Subcutaneous abdominal adipose tissue (tissue), 5 donors: ENCODE data around the gene CCDC148.

Experiments
- H3K27ac ChIP-seq: one replicate; pipeline ENCODE4 v1.7.0; 2013; ENCODE audit warnings: low read depth, mild to moderate bottlenecking, inconsistent platforms, low read length, moderate library complexity
- H3K27me3 ChIP-seq, 5 donors: one replicate each; pipeline ENCODE4 v1.7.0; 2013; ENCODE audit warnings: low read length in 5 of 5, inconsistent platforms in 1 of 5; ENCODE audit not compliant: control insufficient read depth in 5 of 5, insufficient read depth in 4 of 5
- H3K36me3 ChIP-seq, 5 donors: one replicate each; pipeline ENCODE4 v1.7.0; 2013; ENCODE audit warnings: low read length in 5 of 5; ENCODE audit not compliant: control insufficient read depth in 5 of 5, insufficient read depth in 5 of 5
- H3K4me1 ChIP-seq, 5 donors: one replicate each; pipeline ENCODE4 v1.7.0; 2013; ENCODE audit warnings: low read length in 5 of 5, mild to moderate bottlenecking in 3 of 5, moderate library complexity in 1 of 5; ENCODE audit not compliant: control insufficient read depth in 5 of 5, insufficient read depth in 5 of 5
- H3K4me3 ChIP-seq, 5 donors: one replicate each; pipeline ENCODE4 v1.7.0; 2013; ENCODE audit warnings: low read length in 5 of 5, low read depth in 1 of 5
- H3K9ac ChIP-seq, 5 donors: one replicate each; pipeline ENCODE4 v1.7.0; 2013; ENCODE audit warnings: low read length in 5 of 5, mild to moderate bottlenecking in 4 of 5, moderate library complexity in 3 of 5
- H3K9me3 ChIP-seq, 5 donors: one replicate each; pipeline ENCODE4 v1.7.0; 2013; ENCODE audit warnings: low read length in 5 of 5; ENCODE audit not compliant: control insufficient read depth in 5 of 5
- donor health status: healthy.
- donor health status: healthy.
- donor health status: healthy.
- donor health status: healthy.
- donor health status: healthy.

CCDC148 gene

GRCh38 chr2:158456309-158457066, at the start of gene CCDC148, which contains the start of gene PKP4:
Gene CCDC148, minus strand, starts transcription at chr2:158456753. Its CDS starts 314 bp downstream, at chr2:158456439.
Gene PKP4, plus strand, starts transcription at chr2:158456952. Its CDS starts 76,233 bp downstream, at chr2:158533185.
- H3K27me3 ChIP-seq = no peaks in the 10 kb centered on the region
- peak within 1 kb of the TSS; percentile 31 to 83 (median 76) for H3K9ac ChIP-seq
- peaks cover 2 to 28% (median 21%) of the 10 kb centered on the region in 5 donors for H3K4me1 ChIP-seq
- no peaks in the 10 kb centered on the region for H3K9me3 ChIP-seq
- no peaks in the 10 kb centered on the region for H3K36me3 ChIP-seq
- peak within 1 kb of the TSS; percentile 82 to 93 (median 85) for H3K4me3 ChIP-seq
- peak within 1 kb of the TSS; percentile 82 for H3K27ac ChIP-seq

GRCh38 chr2:158505448-158505934, 48.9 kb upstream of the CCDC148 start:
- Histone ChIP-seq H3K27me3 (no peaks in the 10 kb centered on the region), H3K4me1 (peaks cover 0 to 13% (median 0%) of the 10 kb centered on the region in 5 donors), H3K36me3 (no peaks in the 10 kb centered on the region), H3K4me3 (no peak overlapping the region), H3K9me3 (no peaks in the 10 kb centered on the region), H3K27ac (no peak overlapping the region), H3K9ac (no peak overlapping the region)

- Histone ChIP-seq H3K9me3 (no peaks in the 10 kb centered on the region), H3K27ac (no peak overlapping the region), H3K27me3 (no peaks in the 10 kb centered on the region), H3K36me3 (no peaks in the 10 kb centered on the region), H3K9ac (no peak overlapping the region), H3K4me1 (peaks cover 0 to 12% (median 0%) of the 10 kb centered on the region in 5 donors), H3K4me3 (no peak overlapping the region)
These were observed 47.5 kb upstream of the CCDC148 start for GRCh38 chr2:158504088-158504487.

- H3K27ac ChIP-seq = no peak overlapping the region
- H3K27me3 ChIP-seq = no peaks in the 10 kb centered on the region
- peaks cover 0 to 15% (median 0%) of the 10 kb centered on the region in 5 donors for H3K4me1 ChIP-seq
- H3K4me3 ChIP-seq = no peak overlapping the region
- H3K9me3 ChIP-seq = no peaks in the 10 kb centered on the region
- H3K36me3 ChIP-seq = no peaks in the 10 kb centered on the region
- H3K9ac ChIP-seq = no peak overlapping the region
These were observed 46.4 kb upstream of the CCDC148 start for GRCh38 chr2:158502974-158503373.

- no peak overlapping the region for H3K4me3 ChIP-seq
- H3K9me3 ChIP-seq = no peaks in the 10 kb centered on the region
- no peak overlapping the region for H3K9ac ChIP-seq
- H3K27me3 ChIP-seq = no peaks in the 10 kb centered on the region
- H3K36me3 ChIP-seq = no peaks in the 10 kb centered on the region
- H3K4me1 ChIP-seq = peaks cover 0 to 10% (median 0%) of the 10 kb centered on the region in 5 donors
- no peak overlapping the region for H3K27ac ChIP-seq
These were observed 44.7 kb upstream of the CCDC148 start for GRCh38 chr2:158501301-158501700.

GRCh38 chr2:158500333-158500732, 43.8 kb upstream of the CCDC148 start:
- Histone ChIP-seq H3K9me3 (no peaks in the 10 kb centered on the region), H3K9ac (no peak overlapping the region), H3K27me3 (no peaks in the 10 kb centered on the region), H3K36me3 (no peaks in the 10 kb centered on the region), H3K4me1 (peaks cover 0 to 10% (median 0%) of the 10 kb centered on the region in 5 donors), H3K27ac (no peak overlapping the region), H3K4me3 (no peak overlapping the region)

- no peaks in the 10 kb centered on the region for H3K36me3 ChIP-seq
- no peaks in the 10 kb centered on the region for H3K9me3 ChIP-seq
- no peaks in the 10 kb centered on the region for H3K27me3 ChIP-seq
- H3K27ac ChIP-seq = no peak overlapping the region
- H3K4me3 ChIP-seq = no peak overlapping the region
- no peak overlapping the region for H3K9ac ChIP-seq
- peaks cover 0 to 10% (median 0%) of the 10 kb centered on the region in 5 donors for H3K4me1 ChIP-seq
These were observed 42.8 kb upstream of the CCDC148 start for GRCh38 chr2:158499383-158499782.

- Histone ChIP-seq H3K4me3 (no peak overlapping the region), H3K9me3 (no peaks in the 10 kb centered on the region), H3K9ac (no peak overlapping the region), H3K4me1 (peaks cover 0 to 10% (median 0%) of the 10 kb centered on the region in 5 donors), H3K27ac (no peak overlapping the region), H3K27me3 (no peaks in the 10 kb centered on the region), H3K36me3 (no peaks in the 10 kb centered on the region)
These were observed 42.2 kb upstream of the CCDC148 start for GRCh38 chr2:158498749-158499136.

GRCh38 chr2:158498043-158498748, 41.6 kb upstream of the CCDC148 start:
- H3K4me3 ChIP-seq = no peak overlapping the region
- no peak overlapping the region for H3K9ac ChIP-seq
- H3K9me3 ChIP-seq = no peaks in the 10 kb centered on the region
- no peak overlapping the region for H3K27ac ChIP-seq
- no peaks in the 10 kb centered on the region for H3K27me3 ChIP-seq
- H3K4me1 ChIP-seq = peaks cover 0 to 15% (median 5%) of the 10 kb centered on the region in 5 donors
- no peaks in the 10 kb centered on the region for H3K36me3 ChIP-seq

GRCh38 chr2:158497486-158497885, 40.9 kb upstream of the CCDC148 start:
- no peaks in the 10 kb centered on the region for H3K9me3 ChIP-seq
- H3K36me3 ChIP-seq = no peaks in the 10 kb centered on the region
- no peak overlapping the region for H3K27ac ChIP-seq
- no peak overlapping the region for H3K4me3 ChIP-seq
- H3K9ac ChIP-seq = no peak overlapping the region
- peaks cover 0 to 17% (median 5%) of the 10 kb centered on the region in 5 donors for H3K4me1 ChIP-seq
- H3K27me3 ChIP-seq = no peaks in the 10 kb centered on the region
